ENCODE results near the gene EID2. TPM values are rescaled to one million over a fixed set of nuclear protein-coding genes. Genes with fewer than 3 reads are reported as not detected.

The EID2 gene
- total and polyA plus RNA-seq, 2 of the 8 experiments (the other 6 are each of a cell fraction or from before 2014, with no cell fraction given) = 7.8 to 29.6 TPM

DNA sequence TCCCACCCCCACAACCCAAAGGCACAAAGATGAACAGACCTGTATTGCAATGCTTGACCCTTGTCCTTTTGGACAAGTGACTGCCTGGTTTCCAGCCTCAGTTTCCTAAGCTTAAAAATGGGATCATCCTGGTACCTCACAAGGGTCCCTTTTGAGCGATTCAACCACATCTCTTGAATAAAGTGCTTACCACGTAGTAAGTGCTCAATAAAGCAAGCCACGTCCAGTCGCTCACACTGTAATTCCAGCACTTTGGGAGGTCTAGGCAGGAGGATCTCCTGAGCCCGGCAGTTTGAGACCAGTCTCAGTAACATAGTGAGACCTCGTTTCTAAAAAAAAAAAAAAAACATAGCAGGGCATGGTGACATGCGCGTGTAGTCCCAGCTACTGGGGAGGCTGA is 40.0 kb downstream of the EID2 start:
- no peak overlapping the region for H3K56ac ChIP-seq (replicated peaks; ENCODE audit: insufficient read length, low read depth, low read length)
- H3K27me3 ChIP-seq (replicated peaks in 1 of 4; ENCODE audit: control insufficient read depth in 3 of 4, extremely low read depth in 1 of 4, insufficient read depth in 3 of 4, low read length in 3 of 4) = peaks cover 17 to 67% (median 59%) of the 10 kb centered on the region in 4 experiments
- no peaks in the 10 kb centered on the region for H3K79me2 ChIP-seq (ENCODE audit: control insufficient read depth in 1 of 2, insufficient read depth in 2 of 2, low read length in 2 of 2)
- H3K9me3 ChIP-seq (ENCODE audit: insufficient read depth in 2 of 2, low read depth in 1 of 2, low read length in 1 of 2) = peaks cover 0 to 8% of the 10 kb centered on the region in 2 experiments; a peak in 3 of 4 replicates
- H3K27ac ChIP-seq (ENCODE audit: low read depth, low read length) = no peak overlapping the region
- no peak overlapping the region for H3K18ac ChIP-seq (ENCODE audit: extremely low read depth, low read length)
- H3K23ac ChIP-seq (ENCODE audit: insufficient read length) = no peak overlapping the region
- no peak for FAIRE-seq
- ChIA-PET CTCF (ENCODE audit: partially characterized antibody) (interaction anchor here (1.1 to 6.5 kb wide), 7 partner anchors 14 to 174 kb away, joined by 4 to 47 read pairs (median 5); partner anchors contain the start of gene EID2B), POLR2A (ENCODE audit: partially characterized antibody) (interaction anchor here (1.2 to 11.1 kb wide), 4 partner anchors 16 to 64 kb away, joined by 4 to 96 read pairs (median 6); partner anchors contain the start of genes RPS16 and TIMM50)
- peak overlapping the region in 1 of 4 experiments; percentile 85; a peak in 2 of 8 replicates for H3K4me3 ChIP-seq (ENCODE audit: extremely low read depth in 1 of 4, insufficient read depth in 2 of 4, low read depth in 3 of 4, low read length in 4 of 4)
- H3K9ac ChIP-seq (replicated peaks in 1 of 4; ENCODE audit: extremely low read depth in 1 of 4, low read depth in 3 of 4, low read length in 3 of 4) = no peak overlapping the region
- no peak overlapping the region for H2BK12ac ChIP-seq (ENCODE audit: low read depth, low read length)
- H3K23me2 ChIP-seq (ENCODE audit: low read depth, low read length) = peaks cover 15% of the 10 kb centered on the region
- no peak overlapping the region for H2BK5ac ChIP-seq (ENCODE audit: low read depth, low read length)
- no peaks in the 10 kb centered on the region for H3K79me1 ChIP-seq (ENCODE audit: low read depth, low read length)
- H3K4me1 ChIP-seq (replicated peaks in 1 of 4; ENCODE audit: control insufficient read depth in 3 of 4, insufficient read depth in 4 of 4, low read length in 3 of 4) = peaks cover 4 to 6% (median 5%) of the 10 kb centered on the region in 4 experiments; a peak in 5 of 7 replicates
- H3K36me3 ChIP-seq (ENCODE audit: control insufficient read depth in 2 of 4, insufficient read depth in 4 of 4, low read length in 3 of 4) = no peaks in the 10 kb centered on the region
- H3K14ac ChIP-seq (ENCODE audit: insufficient read length) = no peak overlapping the region
- H2AFZ ChIP-seq (ENCODE audit: low read length) = no peak overlapping the region
- H4K5ac ChIP-seq (ENCODE audit: insufficient read length, low read depth, low read length) = no peak overlapping the region
- no peak overlapping the region for H2BK20ac ChIP-seq (ENCODE audit: low read length)
- H4K91ac ChIP-seq (replicated peaks; ENCODE audit: insufficient read length, low read length) = no peak overlapping the region
- H3K4ac ChIP-seq (replicated peaks; ENCODE audit: insufficient read length, low read depth, low read length) = no peak overlapping the region
- H4K8ac ChIP-seq (ENCODE audit: extremely low read depth, insufficient read depth, low read length) = no peak overlapping the region
- no peak overlapping the region for H2BK120ac ChIP-seq (replicated peaks; ENCODE audit: low read depth, low read length)
- H3K4me2 ChIP-seq (ENCODE audit: insufficient read depth in 1 of 2, low read depth in 2 of 2, low read length in 2 of 2) = peak overlapping the region in 1 of 2 experiments; percentile 87; a peak in 1 of 4 replicates
- H4K20me1 ChIP-seq (replicated peaks in 1 of 2; ENCODE audit: control insufficient read depth in 1 of 2, insufficient read depth in 2 of 2, low read length in 2 of 2) = no peaks in the 10 kb centered on the region
- H2AK5ac ChIP-seq (ENCODE audit: low read depth, low read length) = no peak overlapping the region
- no peak for DNase-seq (ENCODE audit: low read depth in 1 of 2, low spot score in 2 of 2)
- WGBS, 2 experiments (ENCODE audit: extremely low coverage in 1 of 2, insufficient coverage in 1 of 2, insufficient read length in 1 of 2, insufficient replicate concordance in 2 of 2, low coverage in 1 of 2, low lambda C conversion rate in 2 of 2, missing lambda C conversion rate in 1 of 2) = 85% methylated on average over 7 of the region's 8 CpGs; no CpG with 5 or more reads in 1 of the 2 experiments
- H2BK15ac ChIP-seq (ENCODE audit: low read length) = no peak overlapping the region
- no peak for TF ChIP-seq CHD1 (IDR thresholded peaks at IDR 0.05; ENCODE audit: low read depth, low read length)
- TF ChIP-seq SAP30 (IDR thresholded peaks at IDR 0.05; ENCODE audit: insufficient read depth, insufficient replicate concordance, low read length) = no peak
- TF ChIP-seq RXRA (IDR thresholded peaks at IDR 0.05; ENCODE audit: insufficient read depth, low read depth, low read length) = no peak
- TF ChIP-seq NANOG (IDR thresholded peaks at IDR 0.05; ENCODE audit: insufficient read depth, low read depth, low read length, poor library complexity, severe bottlenecking) = no peak
- no peak for TF ChIP-seq KDM4A (IDR thresholded peaks at IDR 0.05; ENCODE audit: low read depth, low read length, severe bottlenecking)
- TF ChIP-seq CBX8 (IDR thresholded peaks at IDR 0.05; ENCODE audit: borderline replicate concordance, low read depth, low read length) = no peak
- TF ChIP-seq TCF12 (IDR thresholded peaks at IDR 0.05; ENCODE audit: low read depth, low read length) = no peak
- TF ChIP-seq, protein P1, sequence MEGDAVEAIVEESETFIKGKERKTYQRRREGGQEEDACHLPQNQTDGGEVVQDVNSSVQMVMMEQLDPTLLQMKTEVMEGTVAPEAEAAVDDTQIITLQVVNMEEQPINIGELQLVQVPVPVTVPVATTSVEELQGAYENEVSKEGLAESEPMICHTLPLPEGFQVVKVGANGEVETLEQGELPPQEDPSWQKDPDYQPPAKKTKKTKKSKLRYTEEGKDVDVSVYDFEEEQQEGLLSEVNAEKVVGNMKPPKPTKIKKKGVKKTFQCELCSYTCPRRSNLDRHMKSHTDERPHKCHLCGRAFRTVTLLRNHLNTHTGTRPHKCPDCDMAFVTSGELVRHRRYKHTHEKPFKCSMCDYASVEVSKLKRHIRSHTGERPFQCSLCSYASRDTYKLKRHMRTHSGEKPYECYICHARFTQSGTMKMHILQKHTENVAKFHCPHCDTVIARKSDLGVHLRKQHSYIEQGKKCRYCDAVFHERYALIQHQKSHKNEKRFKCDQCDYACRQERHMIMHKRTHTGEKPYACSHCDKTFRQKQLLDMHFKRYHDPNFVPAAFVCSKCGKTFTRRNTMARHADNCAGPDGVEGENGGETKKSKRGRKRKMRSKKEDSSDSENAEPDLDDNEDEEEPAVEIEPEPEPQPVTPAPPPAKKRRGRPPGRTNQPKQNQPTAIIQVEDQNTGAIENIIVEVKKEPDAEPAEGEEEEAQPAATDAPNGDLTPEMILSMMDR (IDR thresholded peaks at IDR 0.05; ENCODE audit: control extremely low read depth in 1 of 3, insufficient read depth in 1 of 3, low read depth in 1 of 3, low read length in 3 of 3) = no peak
- no peak for TF ChIP-seq POU5F1 (IDR thresholded peaks at IDR 0.05; ENCODE audit: low read depth, low read length)
- TF ChIP-seq SP1 (IDR thresholded peaks at IDR 0.05; ENCODE audit: low read depth, low read length) = no peak
- no peak for TF ChIP-seq TBP (IDR thresholded peaks at IDR 0.05; ENCODE audit: low read depth, low read length)
